ENCODE data around the gene KIAA1210. TPM values are rescaled to one million over a fixed set of nuclear protein-coding genes. Genes with fewer than 3 reads are reported as not detected.

The KIAA1210 gene
- polyA plus RNA-seq, 3 donors, result not detected

- no peak overlapping the region for H3K4me3 Mint-ChIP-seq
- DNase-seq, result no peak
- intact Hi-C loops (cut with micrococcal nuclease), result no loop called here
- Histone ChIP-seq H3K27ac (ENCODE audit: low read depth in 1 of 2, low read length in 2 of 2) (no peak overlapping the region), H3K27me3 (ENCODE audit: control insufficient read depth in 2 of 2, insufficient read depth in 2 of 2, low read length in 2 of 2) (peaks cover 0 to 4% of the 10 kb centered on the region in 2 donors), H3K4me3 (replicated peaks in 1 of 3; ENCODE audit: low read depth in 2 of 3, low read length in 3 of 3) (no peak overlapping the region), H3K4me2 (replicated peaks; ENCODE audit: extremely low read depth, low read length, poor library complexity, severe bottlenecking) (no peak overlapping the region), H3K4me1 (ENCODE audit: control insufficient read depth in 1 of 2, insufficient read depth in 2 of 2, low read length in 2 of 2) (no peaks in the 10 kb centered on the region), H2AFZ (ENCODE audit: insufficient read depth, low read depth, low read length, poor library complexity, severe bottlenecking) (no peak overlapping the region), H3K79me2 (ENCODE audit: insufficient read depth, low read length) (no peaks in the 10 kb centered on the region), H3K36me3 (replicated peaks in 1 of 2; ENCODE audit: control insufficient read depth in 1 of 2, insufficient read depth in 2 of 2, low read length in 2 of 2) (no peaks in the 10 kb centered on the region), H3K9me3 (replicated peaks in 1 of 2; ENCODE audit: control insufficient read depth in 1 of 2, insufficient read depth in 1 of 2, low read length in 2 of 2) (no peaks in the 10 kb centered on the region), H4K20me1 (ENCODE audit: insufficient read depth, low read length) (no peaks in the 10 kb centered on the region), H3K9ac (ENCODE audit: insufficient read depth, low read length, poor library complexity, severe bottlenecking) (no peak overlapping the region)
- peaks cover 0 to 4% (median 0%) of the 10 kb centered on the region in 7 donors for H3K9me3 Mint-ChIP-seq
- no peaks in the 10 kb centered on the region for H3K4me1 Mint-ChIP-seq
- no CpG with 5 or more reads among the region's 5 CpGs for WGBS (ENCODE audit: insufficient coverage)
- H3K36me3 Mint-ChIP-seq, result no peaks in the 10 kb centered on the region
- peaks cover 2 to 5% (median 2%) of the 10 kb centered on the region in 3 donors for H3K27me3 Mint-ChIP-seq (ENCODE audit: low read depth in 3 of 3)
- no peak for TF ChIP-seq CTCF (IDR thresholded peaks at IDR 0.05)
- H3K27ac Mint-ChIP-seq, result no peak overlapping the region
Measured at GRCh38 chrX:119145241-119145653, 17.6 kb upstream of the KIAA1210 start.

- Histone ChIP-seq H3K9me3 (replicated peaks in 1 of 2; ENCODE audit: control insufficient read depth in 1 of 2, insufficient read depth in 1 of 2, low read length in 2 of 2) (no peaks in the 10 kb centered on the region), H3K27ac (ENCODE audit: low read depth in 1 of 2, low read length in 2 of 2) (no peak overlapping the region), H4K20me1 (ENCODE audit: insufficient read depth, low read length) (no peaks in the 10 kb centered on the region), H3K79me2 (ENCODE audit: insufficient read depth, low read length) (no peaks in the 10 kb centered on the region), H3K36me3 (replicated peaks in 1 of 2; ENCODE audit: control insufficient read depth in 1 of 2, insufficient read depth in 2 of 2, low read length in 2 of 2) (no peaks in the 10 kb centered on the region), H2AFZ (ENCODE audit: insufficient read depth, low read depth, low read length, poor library complexity, severe bottlenecking) (no peak overlapping the region), H3K4me3 (replicated peaks in 1 of 3; ENCODE audit: low read depth in 2 of 3, low read length in 3 of 3) (no peak overlapping the region), H3K4me1 (ENCODE audit: control insufficient read depth in 1 of 2, insufficient read depth in 2 of 2, low read length in 2 of 2) (peaks cover 9 to 10% of the 10 kb centered on the region in 2 donors), H3K4me2 (replicated peaks; ENCODE audit: extremely low read depth, low read length, poor library complexity, severe bottlenecking) (no peak overlapping the region), H3K9ac (ENCODE audit: insufficient read depth, low read length, poor library complexity, severe bottlenecking) (no peak overlapping the region), H3K27me3 (ENCODE audit: control insufficient read depth in 2 of 2, insufficient read depth in 2 of 2, low read length in 2 of 2) (peaks cover 0 to 2% of the 10 kb centered on the region in 2 donors)
- H3K36me3 Mint-ChIP-seq, result no peaks in the 10 kb centered on the region
- H3K9me3 Mint-ChIP-seq, result peaks cover 0 to 2% (median 0%) of the 10 kb centered on the region in 7 donors
- H3K27ac Mint-ChIP-seq, result no peak overlapping the region
- H3K27me3 Mint-ChIP-seq (ENCODE audit: low read depth in 3 of 3), result peaks cover 0 to 19% (median 7%) of the 10 kb centered on the region in 3 donors
- H3K4me1 Mint-ChIP-seq, result peaks cover 7% of the 10 kb centered on the region
- DNase-seq, result no peak
- no peak for TF ChIP-seq CTCF (IDR thresholded peaks at IDR 0.05)
- intact Hi-C loops (cut with micrococcal nuclease), result no loop called here
- WGBS (ENCODE audit: insufficient coverage), result no CpG with 5 or more reads among the region's 2 CpGs
- no peak overlapping the region for H3K4me3 Mint-ChIP-seq
Measured at GRCh38 chrX:119134466-119134865, 6.9 kb upstream of the KIAA1210 start.

Data from CD14-positive monocyte (primary cell).